Breast epithelium (tissue), 4 donors: ENCODE results near the gene SLC35A4. TPM values are rescaled to one million over a fixed set of nuclear protein-coding genes. Genes with fewer than 3 reads are reported as not detected.
"Not testable (repeated sequence)": the region's sequence is repeated elsewhere in the genome, so short reads cannot be mapped to it uniquely, and the experiment has no call there.

Experiments used
- DNase-seq, 2 donors: peaks; one replicate each; pipeline ENCODE4 v3.0.0-alpha.2; 2019; ENCODE audit warnings: low spot score in 2 of 2
- H3K27ac ChIP-seq, 2 donors: fragments of 200-600 bp; sonication (generic) in 1 of 2; one replicate each; pipeline ENCODE4 v1.5.1; 2016 to 2019; ENCODE audit warnings: mild to moderate bottlenecking in 1 of 2
- H3K27me3 ChIP-seq, 2 donors: fragments of 200-600 bp; sonication (generic) in 1 of 2; one replicate each; pipeline versions ENCODE4 v1.5.1 to v1.6.0; 2017 to 2019; ENCODE audit warnings: control low read depth in 1 of 2, mild to moderate bottlenecking in 1 of 2
- H3K36me3 ChIP-seq: fragments of 200-600 bp; one replicate; pipeline ENCODE4 v1.5.1; 2019
- H3K4me1 ChIP-seq, 2 donors: fragments of 200-600 bp; sonication (generic); one replicate each; pipeline ENCODE4 v1.5.1; 2016 to 2019; ENCODE audit warnings: control low read depth in 1 of 2
- H3K4me3 ChIP-seq, 3 donors: fragments of 200-600 bp; sonication (generic); 1 replicate in 2 of 3; 2 replicates in 1 of 3; pipeline ENCODE4 v1.5.1; 2016 to 2019; ENCODE audit warnings: mild to moderate bottlenecking in 3 of 3, moderate library complexity in 2 of 3
- H3K9me3 ChIP-seq, 2 donors: fragments of 200-600 bp; sonication (generic) in 1 of 2; one replicate each; pipeline ENCODE4 v1.5.1; 2016 to 2019; ENCODE audit warnings: control low read depth in 1 of 2
- CTCF ChIP-seq, 3 donors: fragments of 450-650 bp; IDR thresholded peaks; one replicate each; pipeline ENCODE4 v1.5.1; 2016 to 2017; ENCODE audit warnings: antibody characterized with exemption in 3 of 3, mild to moderate bottlenecking in 3 of 3, moderate library complexity in 3 of 3
- POLR2A ChIP-seq: fragments of 450-650 bp; IDR thresholded peaks from one replicate; pipeline ENCODE4 v1.6.1; 2016; ENCODE audit warnings: antibody characterized with exemption, mild to moderate bottlenecking, moderate library complexity
- POLR2AphosphoS5 ChIP-seq, 3 donors: sonication (generic); formaldehyde crosslinking; IDR thresholded peaks; one replicate each; pipeline ENCODE4 v1.6.1; 2017; ENCODE audit warnings: antibody characterized with exemption in 3 of 3
- intact Hi-C: fragments of 100-400 bp; cut with DNase I; formaldehyde crosslinking; loops from one replicate; pipeline ENCODE4 v1.15.1; 2023; ENCODE audit warnings: low total_unique reads
- total RNA-seq, 3 donors: library from RNA; depleted of rRNA; stranded (reverse); fragments of >200 nt; gene quantifications; one replicate each; pipeline ENCODE4 v1.1.0, GENCODE V29; 2016

SLC35A4 gene
- total RNA-seq, 3 donors from 2014 or later: 20.3 to 30.4 (median 27.0) TPM

GRCh38 chr5:140595538-140596300 is 31.1 kb downstream of the SLC35A4 start:
- H3K27ac ChIP-seq: peak overlapping the region; percentile 65 to 68
- H3K4me3 ChIP-seq: no peak overlapping the region
- no peaks in the 10 kb centered on the region for H3K4me1 ChIP-seq
- TF ChIP-seq POLR2AphosphoS5 (IDR thresholded peaks at IDR 0.05) (no peak), POLR2A (no peak), CTCF (IDR thresholded peaks at IDR 0.05) (no peak)
- intact Hi-C loops: no loop called here
- peak in 1 of 2 donors; percentile 54 for DNase-seq
- no peaks in the 10 kb centered on the region for H3K27me3 ChIP-seq
- H3K9me3 ChIP-seq: no peaks in the 10 kb centered on the region
- H3K36me3 ChIP-seq: no peaks in the 10 kb centered on the region

- H3K27ac ChIP-seq: peak overlapping the region in 1 of 2 donors; percentile 68
Observed at GRCh38 chr5:140596321-140596741, 31.7 kb downstream of the SLC35A4 start.

GRCh38 chr5:140598836-140599235 is 34.2 kb downstream of the SLC35A4 start:
- Histone ChIP-seq H3K4me3 (no peak overlapping the region), H3K27ac (no peak overlapping the region), H3K4me1 (no peaks in the 10 kb centered on the region), H3K36me3 (no peaks in the 10 kb centered on the region), H3K9me3 (no peaks in the 10 kb centered on the region), H3K27me3 (no peaks in the 10 kb centered on the region)
- no peak for TF ChIP-seq CTCF (IDR thresholded peaks at IDR 0.05)
- TF ChIP-seq POLR2AphosphoS5 (IDR thresholded peaks at IDR 0.05): no peak
- TF ChIP-seq POLR2A: no peak
- intact Hi-C loops: no loop called here
- no peak for DNase-seq

More at GRCh38 chr5:140596321-140596741, 31.7 kb downstream of the SLC35A4 start:
- no peak for DNase-seq
- TF ChIP-seq POLR2AphosphoS5 (IDR thresholded peaks at IDR 0.05) (no peak), CTCF (IDR thresholded peaks at IDR 0.05) (no peak), POLR2A (no peak)
- Histone ChIP-seq H3K27me3 (no peaks in the 10 kb centered on the region), H3K36me3 (no peaks in the 10 kb centered on the region), H3K4me3 (no peak overlapping the region), H3K9me3 (no peaks in the 10 kb centered on the region), H3K4me1 (no peaks in the 10 kb centered on the region)
- intact Hi-C loops: no loop called here

- H3K27ac ChIP-seq: no peak overlapping the region
- intact Hi-C loops: no loop called here
- no peaks in the 10 kb centered on the region for H3K4me1 ChIP-seq
- H3K36me3 ChIP-seq: no peaks in the 10 kb centered on the region
- no peak for DNase-seq
- no peak overlapping the region for H3K4me3 ChIP-seq
- H3K9me3 ChIP-seq: no peaks in the 10 kb centered on the region
- no peaks in the 10 kb centered on the region for H3K27me3 ChIP-seq
- no peak for TF ChIP-seq CTCF (IDR thresholded peaks at IDR 0.05)
- TF ChIP-seq POLR2AphosphoS5 (IDR thresholded peaks at IDR 0.05): no peak
- no peak for TF ChIP-seq POLR2A
Observed at GRCh38 chr5:140600096-140600495, 35.5 kb downstream of the SLC35A4 start.

DNA sequence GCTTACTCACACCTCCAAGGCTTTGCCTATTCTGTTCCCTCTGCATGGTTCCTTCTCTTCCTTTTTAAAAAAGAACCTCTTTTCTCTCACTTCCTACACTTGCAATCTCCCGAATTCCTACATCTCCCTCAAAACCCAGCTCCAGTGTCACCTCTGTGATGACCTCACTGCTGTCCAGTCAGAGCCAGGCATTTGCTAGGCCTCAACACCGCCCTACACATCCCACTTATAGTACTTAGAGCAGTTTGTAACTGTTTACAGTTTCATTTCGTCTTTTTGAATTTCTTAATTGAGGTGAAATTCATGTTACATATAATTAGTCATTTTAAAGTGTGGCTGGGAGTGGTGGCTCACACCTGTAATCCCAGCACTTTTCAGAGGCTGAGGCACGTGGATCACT is 37.5 kb downstream of the SLC35A4 start:
- H3K27me3 ChIP-seq: no peaks in the 10 kb centered on the region
- TF ChIP-seq CTCF (IDR thresholded peaks at IDR 0.05): no peak
- TF ChIP-seq POLR2AphosphoS5 (IDR thresholded peaks at IDR 0.05): no peak
- TF ChIP-seq POLR2A: no peak
- no peak overlapping the region for H3K27ac ChIP-seq
- DNase-seq: no peak
- no peak overlapping the region for H3K4me3 ChIP-seq
- no peaks in the 10 kb centered on the region for H3K4me1 ChIP-seq
- intact Hi-C loops: no loop called here
- no peaks in the 10 kb centered on the region for H3K36me3 ChIP-seq
- no peaks in the 10 kb centered on the region for H3K9me3 ChIP-seq

GRCh38 chr5:140603446-140603698 is 38.7 kb downstream of the SLC35A4 start:
- H3K27ac ChIP-seq, H3K9me3 ChIP-seq, H3K4me1 ChIP-seq, H3K36me3 ChIP-seq, H3K4me3 ChIP-seq, intact Hi-C loops, DNase-seq, H3K27me3 ChIP-seq: not testable (repeated sequence)
